Renal cortex interstitium (tissue), 11 donors: ENCODE results near the gene FRRS1. TPM values are rescaled to one million over a fixed set of nuclear protein-coding genes. Genes with fewer than 3 reads are reported as not detected.

Experiments
- DNase-seq, 11 donors: peaks; one replicate each; pipeline ENCODE4 v3.0.0-alpha.2; 2013; ENCODE audit warnings: low read depth in 9 of 11, low spot score in 4 of 11; ENCODE audit errors: extremely low read depth in 1 of 11
- polyA plus RNA-seq, 3 donors: library from polyadenylated mRNA; unstranded; fragments of 120-200 nt; gene quantifications; one replicate each; pipeline ENCODE4 v1.2.1, GENCODE V29; 2013; ENCODE audit not compliant: insufficient read length in 3 of 3

Gene FRRS1
- polyA plus RNA-seq, 3 donors = 8.3 to 10.8 (median 8.5) TPM

GRCh38 chr1:99700020-99700419, 66.4 kb downstream of the FRRS1 start:
- DNase-seq = no peak

- DNase-seq = no peak
Observed at GRCh38 chr1:99697580-99697979, 68.9 kb downstream of the FRRS1 start.

- DNase-seq = no peak
Observed at GRCh38 chr1:99696616-99697015, 69.8 kb downstream of the FRRS1 start.

DNA sequence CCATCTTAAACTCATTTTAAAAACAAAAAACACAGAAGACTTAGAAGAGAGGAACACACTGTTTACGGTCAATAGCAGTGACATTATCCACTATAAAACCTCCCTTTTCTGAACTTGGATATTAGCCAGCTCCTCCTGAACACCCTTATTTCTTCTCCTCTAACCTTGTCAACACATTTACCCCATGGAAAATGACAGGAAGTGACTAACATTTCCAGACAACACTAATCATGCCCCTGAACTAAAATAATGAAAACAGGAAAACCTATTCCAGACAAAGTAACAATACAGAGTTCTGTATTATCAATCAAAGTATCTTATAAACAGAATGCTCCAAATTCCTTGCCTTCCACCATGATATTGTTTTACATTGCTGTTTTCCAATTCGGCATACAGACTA, 75.3 kb downstream of the FRRS1 start:
- DNase-seq = no peak

DNA sequence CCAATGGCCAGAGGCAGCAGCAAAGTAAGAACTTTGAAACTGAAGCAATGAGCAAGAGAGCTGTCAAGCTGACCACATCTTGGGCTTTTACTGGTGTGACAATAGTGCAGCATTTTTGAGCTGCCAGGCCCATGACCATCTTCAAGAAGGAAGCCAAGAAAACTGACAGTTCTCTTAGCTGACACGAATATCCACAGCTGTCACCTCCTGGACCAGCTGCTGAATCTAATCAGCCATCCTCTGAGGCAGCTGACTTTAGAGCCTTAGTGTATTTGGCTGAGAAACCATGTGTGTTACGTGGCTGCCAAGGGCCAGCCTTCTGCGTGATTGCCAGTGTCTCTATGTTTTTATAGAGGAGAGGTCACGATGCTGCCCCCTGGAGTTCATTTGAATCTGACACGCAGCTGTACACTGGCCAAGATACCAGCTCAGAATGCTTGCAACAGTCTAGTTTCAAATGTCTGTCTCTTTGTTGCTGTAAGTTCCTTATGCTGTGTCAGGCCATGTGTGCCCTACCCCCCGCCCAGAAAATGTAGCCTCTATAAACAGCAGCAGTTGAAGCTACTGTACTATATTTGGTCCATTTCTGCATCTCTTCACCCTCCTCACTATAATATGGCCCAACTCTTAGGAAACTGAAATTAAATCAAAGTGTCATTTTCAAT, 80.8 kb downstream of the FRRS1 start:
- DNase-seq = peak in 6 of 11 donors; percentile 34 to 46 (median 44)

DNA sequence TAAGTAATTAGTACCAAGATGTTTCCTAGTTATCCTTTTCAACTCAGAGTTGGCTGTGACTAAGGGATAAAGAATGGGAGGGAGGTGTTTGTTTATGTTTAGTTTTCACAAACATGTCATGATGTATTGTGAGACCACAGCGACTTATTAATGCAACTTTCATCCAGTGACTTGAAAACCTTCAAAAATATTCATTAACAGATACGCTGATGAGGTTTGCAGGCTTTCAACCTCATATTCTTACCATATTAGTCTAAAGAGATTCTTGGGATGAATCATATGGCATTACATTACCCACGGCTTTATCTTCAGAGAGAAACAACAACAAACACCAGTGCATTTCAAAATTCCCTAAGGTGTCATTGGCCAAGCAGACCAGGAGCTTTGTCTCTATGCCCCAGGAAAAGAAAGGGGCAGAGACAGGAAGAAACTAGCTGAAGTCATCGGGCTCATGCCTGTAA, 84.1 kb downstream of the FRRS1 start:
- no peak for DNase-seq

DNA sequence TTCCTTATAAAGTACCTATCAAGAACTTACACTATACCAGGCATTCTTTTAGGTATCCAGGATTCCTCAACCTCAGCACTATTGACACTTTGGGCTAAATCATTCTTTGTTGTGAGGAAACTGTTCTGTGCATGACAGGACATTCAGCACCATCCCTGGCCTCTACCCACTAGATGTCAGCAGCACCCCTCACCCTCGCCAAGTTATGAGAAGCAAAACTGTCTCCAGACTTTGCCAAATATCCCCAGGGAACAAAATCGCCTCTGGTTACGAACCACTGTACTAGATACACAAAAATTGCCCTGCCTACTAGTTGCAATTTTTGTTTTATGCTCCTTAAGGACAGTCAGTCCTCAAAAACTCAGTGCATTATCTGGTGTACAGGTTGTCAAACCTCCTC, 84.9 kb downstream of the FRRS1 start:
- no peak for DNase-seq

GRCh38 chr1:99680270-99680669, 86.2 kb downstream of the FRRS1 start:
- no peak for DNase-seq

DNA sequence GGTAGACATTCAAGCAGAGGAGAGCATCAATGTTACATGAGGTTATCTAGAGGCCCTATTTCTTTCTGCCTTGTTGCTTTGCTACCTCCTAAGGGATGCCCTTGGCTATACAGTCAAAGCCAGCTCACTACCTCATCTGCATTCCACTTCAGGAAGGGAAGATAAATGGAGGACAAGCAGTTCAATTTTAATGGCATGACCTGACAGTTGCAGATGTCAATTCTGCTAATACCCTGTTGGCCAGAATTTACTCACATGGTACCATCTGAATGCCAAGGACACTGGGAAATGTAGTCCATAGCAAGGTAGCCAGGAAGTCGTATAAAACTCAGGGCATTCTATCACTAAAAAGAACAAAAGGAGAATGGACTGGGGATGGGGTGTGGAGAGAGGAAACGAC, 89.0 kb downstream of the FRRS1 start:
- no peak for DNase-seq

DNA sequence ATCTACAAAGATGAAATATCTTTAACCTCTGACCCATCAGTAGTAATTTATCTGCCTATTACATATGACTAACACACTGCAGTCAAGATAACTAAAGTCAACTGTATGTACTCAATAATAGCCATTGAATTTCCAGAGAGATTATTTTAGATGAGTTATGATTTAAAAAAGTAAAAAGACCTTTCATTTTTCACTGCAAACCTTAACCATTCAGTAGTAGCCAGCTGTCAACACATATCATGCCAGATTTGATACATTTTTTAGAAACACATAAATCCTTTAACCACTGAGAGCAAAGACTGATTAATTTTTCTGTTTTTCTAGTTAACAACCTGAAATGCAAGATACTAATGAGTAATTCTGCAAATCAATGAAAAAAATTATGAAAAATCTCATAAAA, 89.6 kb downstream of the FRRS1 start:
- no peak for DNase-seq

- DNase-seq = no peak
Observed at GRCh38 chr1:99675994-99676393, 90.4 kb downstream of the FRRS1 start.

- no peak for DNase-seq
Observed at GRCh38 chr1:99675292-99675691, 91.1 kb downstream of the FRRS1 start.

GRCh38 chr1:99674115-99675064, 92.0 kb downstream of the FRRS1 start:
- DNase-seq = no peak

DNA sequence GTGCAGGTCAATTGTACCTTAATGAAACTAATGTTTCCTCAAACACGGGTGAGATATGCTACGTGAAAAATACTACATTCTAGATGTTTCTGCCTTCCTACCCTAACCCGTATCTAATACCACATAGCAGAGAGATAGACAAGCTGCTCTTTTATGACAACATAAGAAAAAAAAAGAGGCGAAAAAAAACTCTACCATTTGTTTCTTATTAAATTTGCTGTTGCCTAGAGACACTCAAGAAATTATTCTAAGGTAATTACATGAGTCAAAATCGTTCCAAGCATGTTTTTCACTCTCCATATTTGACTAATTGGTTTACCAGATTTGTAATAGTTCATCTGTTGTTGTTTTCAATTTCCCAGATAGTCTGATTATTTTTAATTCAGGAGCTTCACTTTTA, 93.1 kb downstream of the FRRS1 start:
- no peak for DNase-seq

GRCh38 chr1:99672530-99673213, 93.8 kb downstream of the FRRS1 start:
- no peak for DNase-seq

GRCh38 chr1:99672038-99672437, 94.4 kb downstream of the FRRS1 start:
- no peak for DNase-seq

- DNase-seq = no peak
Observed at GRCh38 chr1:99670583-99670982, 95.9 kb downstream of the FRRS1 start.

DNA sequence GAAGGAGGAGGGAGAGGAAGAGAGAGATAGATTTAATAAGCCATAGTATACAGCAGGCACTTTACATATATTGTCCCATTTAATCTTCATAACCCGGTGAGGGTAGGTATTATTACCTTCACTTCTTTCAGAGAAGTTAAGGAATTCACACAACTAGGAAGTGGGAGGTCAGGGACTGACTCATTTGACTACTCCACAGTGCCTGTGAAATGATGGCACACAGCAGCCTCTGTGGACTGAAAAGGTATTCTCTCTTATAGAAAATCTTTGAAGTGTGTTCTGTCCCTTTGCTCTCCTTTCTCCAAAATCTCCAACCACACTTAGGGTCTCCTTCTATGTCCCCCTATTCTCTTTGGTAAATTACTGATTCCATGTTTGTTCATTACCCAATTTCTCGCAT, 96.6 kb downstream of the FRRS1 start:
- DNase-seq = no peak

DNA sequence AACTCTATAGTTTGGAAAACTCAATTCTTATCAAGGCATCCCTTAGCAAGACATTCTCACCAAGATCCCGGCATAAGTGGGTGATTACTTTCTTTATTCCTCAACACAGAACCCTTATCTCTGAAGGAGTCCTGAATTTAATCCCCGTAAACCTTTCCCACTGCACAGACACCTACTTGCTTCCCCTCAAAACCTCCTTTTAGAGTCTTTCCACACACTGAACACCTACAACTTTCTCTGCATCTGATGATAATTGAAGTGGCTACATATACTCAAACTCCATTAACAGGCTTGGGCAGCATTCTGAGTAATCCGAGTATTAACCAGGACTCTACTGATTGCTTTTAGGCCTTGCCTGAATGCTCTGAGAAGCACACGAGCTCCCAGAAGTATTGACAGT, 97.1 kb downstream of the FRRS1 start:
- no peak for DNase-seq

GRCh38 chr1:99665212-99665611, 101.2 kb downstream of the FRRS1 start:
- DNase-seq = no peak
